ENCODE measurements around the gene XYLT2. TPM values are rescaled to one million over a fixed set of nuclear protein-coding genes. Genes with fewer than 3 reads are reported as not detected.

Gene XYLT2
- total RNA-seq, 1 experiment from 2014 or later, result 26.4 TPM

- Histone ChIP-seq H3K23ac (ENCODE audit: insufficient read length, low read depth, low read length) (no peak overlapping the region), H3K27ac (ENCODE audit: insufficient read length, low read depth, low read length) (no peak overlapping the region), H2BK20ac (ENCODE audit: low read depth, low read length, poor library complexity, severe bottlenecking) (no peak overlapping the region), H2BK120ac (ENCODE audit: low read depth, low read length, poor library complexity, severe bottlenecking) (no peak overlapping the region), H3K9me3 (ENCODE audit: control insufficient read depth, low read depth, low read length) (no peaks in the 10 kb centered on the region), H3K79me1 (ENCODE audit: insufficient read depth, low read depth, low read length, poor library complexity, severe bottlenecking) (no peaks in the 10 kb centered on the region), H3K56ac (ENCODE audit: insufficient read length, low read depth, low read length) (no peak overlapping the region), H3K4me1 (ENCODE audit: insufficient read depth, low read length) (peaks cover 2% of the 10 kb centered on the region; the same call in 1 of the 2 replicates), H4K91ac (ENCODE audit: insufficient read length, low read depth, low read length) (no peak overlapping the region), H3K18ac (ENCODE audit: insufficient read length, low read depth, low read length) (no peak overlapping the region), H3K4me2 (ENCODE audit: insufficient read depth, insufficient read length, low read length) (no peak overlapping the region), H2AFZ (ENCODE audit: low read length) (no peak overlapping the region), H3K27me3 (ENCODE audit: insufficient read depth, low read length) (no peaks in the 10 kb centered on the region), H3K4ac (ENCODE audit: low read depth, low read length) (no peak overlapping the region), H4K5ac (ENCODE audit: insufficient read length, low read depth, low read length) (no peak overlapping the region), H2BK5ac (ENCODE audit: insufficient read length, low read length) (no peak overlapping the region), H3K79me2 (ENCODE audit: insufficient read depth, low read length) (no peaks in the 10 kb centered on the region), H2BK12ac (ENCODE audit: insufficient read length, low read depth, low read length) (no peak overlapping the region), H4K8ac (replicated peaks; ENCODE audit: insufficient read length, low read depth, low read length) (no peak overlapping the region), H4K20me1 (ENCODE audit: control insufficient read depth, insufficient read depth, insufficient read length) (peaks cover 3% of the 10 kb centered on the region), H3T11ph (ENCODE audit: low read length) (no peak overlapping the region), H3K14ac (ENCODE audit: insufficient read depth, low read length) (no peak overlapping the region), H2AK5ac (ENCODE audit: insufficient read length, low read length) (no peak overlapping the region), H3K23me2 (ENCODE audit: insufficient read length, low read depth, low read length, poor library complexity, severe bottlenecking) (no peaks in the 10 kb centered on the region), H3K9ac (ENCODE audit: extremely low read depth, insufficient read length, low read length) (no peak overlapping the region), H2BK15ac (ENCODE audit: low read depth, low read length) (no peak overlapping the region)
- Mint-ChIP-seq H3K4me3 (no peak overlapping the region), H3K27ac (no peak overlapping the region), H3K4me1 (peaks cover 38 to 40% of the 10 kb centered on the region in 2 experiments), H3K27me3 (ENCODE audit: low read depth) (no peaks in the 10 kb centered on the region), H3K9me3 (no peaks in the 10 kb centered on the region), H3K36me3 (ENCODE audit: insufficient read depth in 1 of 3, low read depth in 3 of 3) (peaks cover 13 to 31% (median 31%) of the 10 kb centered on the region in 3 experiments)
- no peak for TF ChIP-seq CTCF (conservative IDR thresholded peaks at IDR 0.05)
- WGBS (ENCODE audit: extremely low coverage, insufficient read length, low lambda C conversion rate), result no CpG with 5 or more reads among the region's 4 CpGs
- no peak for DNase-seq
These were observed 18.1 kb downstream of the XYLT2 start for GRCh38 chr17:50364061-50364458.
